SW 1271 (cell line): ENCODE data around the gene PIGK.

ENCODE experiments used
- DNase-seq, 2 experiments: peaks; one replicate each; lab custom pipeline; 2025; lab: John Stamatoyannopoulos, UW

Gene PIGK

GRCh38 chr1:77039111-77039510 is 180.1 kb downstream of the PIGK start:
- no peak for DNase-seq
